C4-2B (cell line): ENCODE results near the gene CPTP.

Experiments
- CTCF ChIP-seq: fragments of 450-650 bp; conservative IDR thresholded peaks from 2 replicates; pipeline ENCODE4 v1.5.1; 2017; ENCODE audit warnings: mild to moderate bottlenecking
- ZFX ChIP-seq: fragments of 450-650 bp; IDR thresholded peaks from 2 replicates; pipeline ENCODE4 v1.6.1; 2017

- no peak for TF ChIP-seq CTCF
- no peak for TF ChIP-seq ZFX
These were observed 46.8 kb downstream of the CPTP start for GRCh38 chr1:1371364-1371745.
